CD4-positive, alpha-beta T cell treated with Interleukin-21 for 1 hour (primary cell): ENCODE data around the gene APOA4.
"Not testable (repeated sequence)": the region's sequence is repeated elsewhere in the genome, so short reads cannot be mapped to it uniquely, and the experiment has no call there.

Experiments
- DNase-seq: peaks from one replicate; pipeline ENCODE4 v3.0.0-alpha.2; 2020

The APOA4 gene

DNA sequence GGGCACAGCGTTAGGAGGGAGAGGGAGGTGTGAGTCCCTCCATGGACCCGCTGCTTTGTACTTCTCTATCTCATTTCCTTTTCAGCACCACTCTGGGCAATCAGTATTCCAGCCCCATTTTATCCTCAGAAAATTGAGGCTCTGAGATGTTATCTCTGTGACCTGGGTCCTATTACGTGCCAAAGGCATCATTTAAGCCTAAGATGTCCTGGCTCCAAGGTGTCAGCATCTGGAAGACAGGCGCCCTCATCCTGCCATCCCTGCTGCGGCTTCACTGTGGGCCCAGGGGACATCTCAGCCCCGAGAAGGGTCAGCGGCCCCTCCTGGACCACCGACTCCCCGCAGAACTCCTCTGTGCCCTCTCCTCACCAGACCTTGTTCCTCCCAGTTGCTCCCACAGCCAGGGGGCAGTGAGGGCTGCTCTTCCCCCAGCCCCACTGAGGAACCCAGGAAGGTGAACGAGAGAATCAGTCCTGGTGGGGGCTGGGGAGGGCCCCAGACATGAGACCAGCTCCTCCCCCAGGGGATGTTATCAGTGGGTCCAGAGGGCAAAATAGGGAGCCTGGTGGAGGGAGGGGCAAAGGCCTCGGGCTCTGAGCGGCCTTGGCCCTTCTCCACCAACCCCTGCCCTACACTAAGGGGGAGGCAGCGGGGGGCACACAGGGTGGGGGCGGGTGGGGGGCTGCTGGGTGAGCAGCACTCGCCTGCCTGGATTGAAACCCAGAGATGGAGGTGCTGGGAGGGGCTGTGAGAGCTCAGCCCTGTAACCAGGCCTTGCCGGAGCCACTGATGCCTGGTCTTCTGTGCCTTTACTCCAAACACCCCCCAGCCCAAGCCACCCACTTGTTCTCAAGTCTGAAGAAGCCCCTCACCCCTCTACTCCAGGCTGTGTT, 5.8 kb upstream of the APOA4 start:
- no peak for DNase-seq

DNA sequence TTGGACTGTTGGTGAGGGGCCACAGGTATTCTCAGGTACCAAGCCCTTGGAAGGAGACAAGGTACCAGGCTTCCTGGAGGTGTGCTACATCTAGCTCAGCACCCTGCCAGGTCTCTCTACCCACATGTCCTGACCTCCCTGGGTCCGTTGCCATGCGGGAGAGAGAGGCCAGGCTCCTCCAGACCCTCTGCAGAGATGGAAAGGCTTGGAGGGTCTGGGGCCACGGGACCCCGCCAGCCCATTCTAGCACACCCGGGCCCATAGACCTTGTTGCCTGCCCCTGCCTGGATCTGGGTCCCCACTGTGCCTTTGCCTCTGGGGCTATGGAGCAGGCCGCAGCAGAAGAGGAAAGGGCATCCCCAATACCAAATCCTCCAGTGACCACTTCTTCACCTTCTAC, 4.4 kb upstream of the APOA4 start:
- no peak for DNase-seq

DNA sequence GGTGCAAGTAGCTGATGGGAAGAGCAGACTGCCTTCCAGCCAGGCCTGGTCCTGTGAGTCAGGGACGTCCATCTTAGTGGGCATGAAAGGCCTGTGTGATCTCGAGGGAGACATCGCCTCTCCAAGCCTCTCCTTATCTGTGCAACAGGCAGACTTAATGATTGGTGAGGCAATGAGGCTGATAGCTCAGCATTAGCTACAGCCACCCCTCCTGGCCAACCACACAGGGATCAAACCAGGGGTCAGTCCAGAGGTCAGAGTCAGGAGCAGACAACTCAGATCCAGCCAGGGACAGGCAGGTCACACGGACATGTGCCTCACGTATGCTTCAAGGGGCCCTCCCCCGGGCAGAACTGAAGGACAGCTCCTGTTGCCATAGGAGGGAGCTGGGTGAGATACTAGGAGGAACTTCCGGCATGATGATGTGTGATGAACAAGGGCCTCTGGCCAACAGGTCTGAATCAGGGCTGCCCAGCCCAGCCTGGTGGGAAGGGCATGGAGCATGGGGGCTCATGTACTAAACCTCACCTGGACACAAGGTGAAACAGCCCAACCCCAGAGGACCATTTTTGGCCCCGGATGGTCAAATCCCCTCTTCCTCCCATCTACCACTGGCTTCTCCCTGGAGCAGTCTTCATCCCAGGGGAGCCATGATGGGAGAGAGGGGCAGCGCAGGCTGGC, 3.8 kb upstream of the APOA4 start:
- no peak for DNase-seq

DNA sequence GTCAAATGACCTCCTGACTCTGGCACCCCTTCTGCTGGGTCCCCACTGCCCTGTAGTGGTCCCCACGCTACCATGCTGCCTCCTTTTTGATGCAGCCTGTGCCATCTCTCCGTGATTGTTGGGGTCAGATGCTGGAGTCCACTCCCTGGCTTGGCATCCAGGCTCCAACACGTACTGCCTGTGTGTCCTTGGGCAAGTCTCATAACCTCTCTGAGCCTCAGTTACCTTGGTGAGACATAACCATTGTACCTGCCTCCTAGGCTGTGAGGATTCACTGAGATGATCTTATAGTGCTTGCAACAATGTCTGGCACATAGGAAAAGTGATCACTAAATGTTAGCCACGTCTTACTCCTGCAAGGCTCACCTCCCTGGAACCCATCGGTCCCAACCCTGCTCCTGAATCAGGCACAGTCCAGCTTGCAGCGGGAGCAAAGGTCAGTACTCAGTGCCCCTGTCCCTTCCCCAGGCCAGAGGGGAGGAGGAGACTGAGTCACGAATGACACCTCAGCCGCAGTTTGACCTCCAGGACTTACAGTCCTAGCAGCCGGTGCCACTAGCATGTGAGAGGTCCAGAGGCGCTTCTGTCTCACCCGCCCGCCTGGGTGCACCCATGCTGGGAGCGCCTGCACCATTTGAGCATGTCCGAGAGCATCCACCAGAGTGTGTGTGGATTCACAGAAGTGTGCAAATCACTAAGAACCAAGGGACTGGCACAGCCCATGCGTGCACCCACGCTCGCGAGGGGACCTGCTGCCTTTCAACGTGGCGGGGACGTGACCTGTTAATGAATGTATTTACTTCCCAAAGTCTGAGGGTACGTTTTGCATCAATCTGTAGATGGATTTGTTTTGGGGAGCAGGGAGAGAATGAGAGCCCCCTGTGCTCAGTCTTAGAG, 3.0 kb upstream of the APOA4 start:
- DNase-seq, result no peak

DNA sequence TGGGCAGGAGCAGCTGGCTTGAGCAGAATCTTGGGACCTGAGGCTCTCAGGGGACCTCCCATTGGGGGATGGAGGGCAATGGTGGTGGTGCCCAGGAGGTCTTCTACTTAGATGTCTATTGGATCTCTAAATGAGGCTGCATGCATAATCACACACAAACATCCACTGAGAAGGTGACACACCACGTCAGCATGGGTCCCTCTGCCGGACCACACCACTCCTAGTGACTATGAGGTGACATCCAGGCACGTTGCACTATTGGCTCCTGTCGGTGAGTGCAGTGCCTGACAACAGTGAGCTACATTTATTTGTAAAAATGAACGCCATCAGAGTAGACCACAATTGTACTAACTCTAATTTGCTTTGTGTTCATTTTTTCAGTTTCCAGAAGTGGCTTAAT, 2.3 kb upstream of the APOA4 start:
- no peak for DNase-seq

DNA sequence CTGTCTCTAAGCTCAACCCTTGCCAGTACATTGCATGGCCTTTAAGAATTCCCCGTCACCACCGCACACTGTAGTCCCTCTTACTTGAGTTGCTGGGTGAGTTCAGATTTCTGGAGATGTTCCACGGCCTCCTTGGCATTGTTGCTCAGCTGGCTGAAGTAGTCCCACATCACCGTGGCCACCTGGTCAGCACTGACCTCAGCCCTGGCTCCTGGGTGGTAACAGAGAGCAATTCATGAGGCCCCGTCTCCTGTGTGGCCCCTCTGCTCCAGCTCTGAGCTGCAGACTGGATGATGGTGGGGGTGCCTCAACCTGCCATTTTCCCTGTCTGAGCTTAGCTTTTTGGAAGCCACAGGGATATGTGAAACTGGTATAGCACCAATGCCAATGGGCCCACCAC, 529 bp downstream of the APOA4 start:
- DNase-seq, result no peak

DNA sequence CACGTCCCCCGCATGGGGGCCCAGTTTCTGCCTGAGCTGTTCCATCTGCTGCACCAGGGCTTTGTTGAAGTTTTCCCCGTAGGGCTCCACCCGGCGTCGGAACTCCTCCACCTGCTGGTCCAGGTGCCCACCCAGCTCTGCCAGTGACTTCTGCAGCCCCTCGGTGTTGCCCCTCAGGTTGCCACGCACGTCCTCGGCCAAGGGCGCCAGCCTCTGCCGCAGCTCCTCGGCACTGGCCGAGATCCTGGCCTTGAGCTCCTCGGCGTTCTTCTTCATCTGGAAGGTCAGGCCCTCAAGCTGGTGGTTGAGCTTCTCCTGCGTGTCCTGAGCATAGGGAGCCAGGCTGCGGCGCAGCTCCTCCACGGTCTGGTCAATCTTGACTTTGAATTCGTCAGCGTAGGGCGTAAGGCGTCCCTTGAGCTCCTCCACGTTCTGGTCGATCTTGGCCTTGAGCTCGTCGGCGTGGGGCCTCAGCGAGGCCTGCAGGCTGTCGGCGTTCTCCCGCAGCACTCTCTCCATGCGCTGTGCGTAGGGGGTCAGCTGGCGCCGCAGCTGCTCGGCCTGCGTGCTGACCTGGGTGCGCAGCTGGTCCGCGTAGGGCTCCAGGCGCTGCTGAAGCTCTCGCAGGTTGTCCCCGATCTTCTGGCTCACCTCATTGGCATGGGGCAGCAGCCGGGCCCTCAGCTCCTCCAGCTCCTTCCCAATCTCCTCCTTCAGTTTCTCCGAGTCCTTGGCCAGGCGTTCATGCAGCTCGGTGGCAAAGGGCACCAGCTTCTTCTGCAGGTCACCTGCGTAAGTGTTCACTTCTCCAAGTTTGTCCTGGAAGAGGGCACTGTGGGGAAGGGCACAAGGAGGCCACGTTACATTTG, 1.8 kb downstream of the APOA4 start:
- DNase-seq, result no peak

DNA sequence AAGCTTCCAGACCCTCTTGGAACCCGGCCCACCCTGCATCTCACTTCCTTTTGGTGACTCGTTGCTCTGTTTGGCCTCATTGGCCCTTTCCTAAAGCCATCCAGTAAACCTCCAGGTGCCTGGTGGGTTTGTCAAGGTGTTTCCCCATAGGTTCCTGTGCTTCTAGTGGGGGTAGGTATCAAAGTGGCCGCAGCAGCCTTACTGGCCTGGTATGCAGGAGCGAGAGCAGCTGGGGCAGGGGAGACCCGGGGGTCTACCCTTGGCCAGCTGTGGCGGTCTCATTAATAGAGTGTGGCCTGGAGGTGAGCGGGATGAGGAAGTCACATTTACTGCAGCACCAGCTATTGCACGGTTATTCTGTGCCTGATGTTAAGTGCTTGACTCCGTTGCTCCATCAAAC, 4.1 kb downstream of the APOA4 start:
- no peak for DNase-seq

DNA sequence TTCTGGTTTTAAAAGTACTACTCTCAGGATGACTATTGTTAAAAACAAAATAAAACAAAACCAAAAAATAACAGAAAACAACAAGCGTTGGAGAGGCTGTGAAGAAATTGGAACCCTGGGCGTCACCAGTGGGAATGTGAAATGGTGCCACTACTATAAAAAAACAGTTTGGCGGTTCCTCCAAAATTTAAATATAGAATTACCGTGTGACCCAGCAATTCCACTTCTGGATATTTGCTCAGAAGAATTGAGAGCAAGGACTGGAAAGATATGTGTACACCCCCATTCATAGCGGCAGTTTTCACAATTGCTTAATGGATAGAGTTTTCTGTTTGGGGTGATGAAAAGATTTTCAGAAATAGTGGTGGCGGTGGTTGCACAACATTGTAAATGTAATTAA, 8.6 kb downstream of the APOA4 start:
- DNase-seq, result no peak

DNA sequence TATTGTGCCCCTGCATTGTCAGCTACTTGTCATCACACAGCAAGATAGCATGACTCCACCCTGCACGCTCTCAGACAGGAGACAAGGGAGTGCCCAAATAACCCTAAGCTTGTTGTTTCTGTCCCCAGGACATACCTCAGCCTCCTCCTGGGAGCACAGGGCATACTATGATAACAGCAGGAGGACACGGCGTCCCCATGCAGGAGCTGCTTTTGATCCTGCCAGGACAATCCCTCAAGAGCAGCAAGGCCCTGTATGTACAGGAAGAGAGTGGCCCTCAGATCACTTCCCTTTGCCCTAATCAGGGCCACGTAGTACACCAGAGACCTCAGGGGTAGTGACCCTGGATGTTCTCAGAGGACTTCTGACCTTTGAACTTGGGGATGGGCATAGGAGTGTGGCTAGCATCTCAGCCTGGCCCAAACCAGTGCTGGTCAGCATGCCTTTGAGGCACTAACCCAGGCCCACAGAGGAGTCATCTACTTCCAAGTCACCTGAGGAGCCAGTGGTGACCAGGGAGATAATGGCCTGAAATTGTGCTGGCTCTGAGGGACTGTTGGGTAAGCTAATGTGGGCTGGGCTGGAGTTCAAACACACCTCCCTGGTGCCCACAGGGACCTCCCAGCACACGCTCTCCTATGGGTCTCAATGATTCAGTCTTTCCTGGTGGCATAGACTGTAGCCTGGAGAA, 9.2 kb downstream of the APOA4 start:
- DNase-seq, result no peak

DNA sequence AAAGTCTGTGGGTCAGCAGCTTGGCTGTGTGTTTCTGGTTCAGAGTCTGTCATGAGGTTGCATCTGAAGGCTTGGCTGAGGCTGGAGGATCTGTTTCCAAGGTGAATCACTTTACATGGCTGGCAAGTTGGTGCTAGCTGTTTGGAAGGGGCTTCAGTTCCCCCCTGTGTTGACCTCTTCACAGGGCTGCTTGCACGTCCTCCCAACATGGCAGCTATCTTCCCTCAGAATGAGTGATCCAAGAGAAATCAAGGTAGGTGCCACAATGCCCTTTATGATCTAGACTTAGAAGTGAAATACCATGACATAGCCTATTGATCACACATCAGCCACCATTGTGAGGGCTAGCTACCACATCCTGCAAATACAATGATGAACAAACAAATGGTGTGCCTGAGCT, 9.9 kb downstream of the APOA4 start:
- no peak for DNase-seq

DNA sequence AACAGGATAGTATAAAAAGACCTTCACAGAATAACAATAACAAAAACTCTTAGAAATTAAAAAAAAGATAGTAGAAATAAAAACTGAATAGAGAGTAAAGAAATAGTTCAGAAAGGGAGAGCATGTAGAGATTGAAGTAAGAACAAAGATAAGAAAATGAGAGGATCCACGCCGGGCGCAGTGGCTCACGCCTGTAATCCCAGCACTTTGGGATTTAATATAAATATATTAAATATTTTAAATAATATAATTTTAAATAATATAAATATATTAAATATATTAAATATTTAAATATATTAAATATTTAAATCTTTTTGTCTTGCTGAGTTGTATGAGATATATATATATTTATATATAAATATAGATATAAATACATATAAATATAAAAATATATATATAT, 11.0 kb downstream of the APOA4 start:
- no peak for DNase-seq

DNA sequence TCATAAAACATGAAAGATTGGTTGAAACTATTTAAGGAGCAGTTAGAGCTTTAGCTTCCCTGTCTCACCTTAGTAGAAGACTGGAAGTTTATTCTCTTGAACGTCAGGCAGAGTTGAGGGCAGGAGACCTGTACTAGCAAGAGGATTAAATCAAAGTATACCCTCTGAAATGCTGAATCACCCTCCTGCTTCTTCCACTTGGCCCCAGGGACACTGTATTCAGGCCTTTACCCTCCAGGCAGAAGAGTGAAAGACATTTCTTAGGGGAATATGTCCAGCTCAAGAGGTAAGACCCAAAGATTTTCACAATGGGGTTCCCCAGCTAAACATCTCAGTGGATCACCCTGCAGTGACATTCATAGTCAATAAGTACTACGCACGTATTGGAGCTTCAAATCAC, 11.9 kb downstream of the APOA4 start:
- no peak for DNase-seq

DNA sequence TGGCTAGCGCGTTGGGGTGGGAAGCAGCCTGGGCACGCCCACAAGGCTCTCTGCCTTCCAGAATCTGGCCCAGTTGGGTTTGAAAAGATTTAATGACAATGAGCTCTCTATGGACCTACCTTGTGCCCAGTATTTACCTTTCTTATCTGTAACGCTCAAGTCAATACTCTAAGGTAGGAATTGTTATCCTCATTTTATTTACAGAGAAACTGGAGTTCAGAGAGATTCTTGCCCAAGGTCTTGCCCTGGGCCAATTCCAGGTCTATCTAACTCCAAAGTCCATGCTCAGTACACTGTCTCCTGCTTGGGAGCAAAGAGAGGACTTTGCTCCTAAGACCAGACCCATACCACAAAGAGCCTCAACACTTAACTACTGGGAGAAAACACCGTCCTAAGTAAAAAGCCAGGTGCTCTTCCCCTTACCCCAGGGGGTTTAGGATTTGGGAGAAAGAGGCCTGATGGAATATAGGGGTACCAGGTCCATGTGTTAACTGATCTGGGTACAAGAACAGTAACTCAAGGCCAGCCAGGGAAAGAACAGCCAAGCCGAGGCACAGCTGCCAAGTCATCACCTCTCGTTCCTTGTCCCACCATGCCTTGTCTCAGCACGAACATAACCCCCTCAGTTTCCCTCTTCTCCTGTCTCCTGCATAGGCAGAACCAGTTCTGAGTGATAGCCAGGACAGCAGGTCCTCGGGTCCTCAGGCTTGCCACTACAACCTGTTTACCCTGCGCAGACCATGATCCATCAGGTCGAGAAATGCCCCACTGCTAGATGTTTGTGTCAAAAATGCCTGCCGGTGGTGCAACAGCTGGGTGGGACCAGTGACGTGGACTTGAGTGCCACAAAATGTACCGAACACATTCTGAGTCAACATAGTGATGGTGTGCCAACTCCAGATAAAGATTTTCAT, 14.6 kb downstream of the APOA4 start:
- no peak for DNase-seq

DNA sequence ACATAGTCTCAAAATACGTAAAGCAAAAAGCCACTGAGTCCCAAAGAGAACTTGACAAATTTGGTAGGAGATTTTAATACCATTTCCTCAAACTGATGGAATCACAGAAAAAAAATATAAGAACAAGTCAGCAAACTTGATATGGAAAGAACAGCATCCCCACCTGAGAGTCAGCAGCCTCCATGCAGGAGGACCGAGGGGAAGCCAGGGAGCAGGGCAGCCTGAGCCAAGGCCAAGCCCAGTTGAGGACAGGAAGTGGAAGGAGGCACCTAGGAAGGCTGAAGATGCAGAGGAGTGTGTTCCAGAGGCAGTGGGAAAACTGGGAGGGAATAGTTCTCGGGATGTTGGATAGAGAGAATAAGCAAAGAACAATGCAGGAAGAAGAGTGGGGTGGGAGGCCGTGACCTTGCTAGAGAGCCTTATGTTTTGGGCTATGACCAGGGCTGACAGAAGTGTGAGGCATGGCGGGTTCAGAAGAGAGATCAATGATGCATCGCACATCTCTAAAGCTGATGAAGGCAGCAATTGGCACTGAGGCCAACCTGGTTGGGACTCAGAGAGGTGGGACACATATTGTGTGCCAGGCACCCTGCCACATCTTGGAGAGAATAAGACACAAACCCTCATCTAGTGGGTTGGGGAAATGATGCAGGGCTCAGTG, 15.4 kb downstream of the APOA4 start:
- DNase-seq, result no peak

DNA sequence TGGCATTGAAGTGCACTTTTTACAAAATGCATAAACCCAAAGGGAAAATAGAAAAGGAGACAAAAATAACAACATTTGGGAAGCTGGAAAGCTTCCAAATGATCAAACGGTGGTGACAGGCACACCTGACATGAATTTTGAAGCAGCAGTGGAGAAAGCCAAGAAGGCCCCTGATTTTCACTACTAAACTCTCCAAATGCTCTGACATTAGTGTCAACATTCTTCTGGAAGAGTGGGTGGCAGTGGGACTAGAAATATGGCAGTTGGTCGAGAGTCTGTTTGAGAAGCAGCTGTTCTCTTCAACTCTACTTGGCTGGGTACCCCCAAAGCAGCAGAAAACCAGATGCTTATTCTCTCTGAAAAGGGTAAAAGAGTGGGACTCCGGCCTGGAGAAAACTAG, 19.1 kb downstream of the APOA4 start:
- DNase-seq, result no peak

DNA sequence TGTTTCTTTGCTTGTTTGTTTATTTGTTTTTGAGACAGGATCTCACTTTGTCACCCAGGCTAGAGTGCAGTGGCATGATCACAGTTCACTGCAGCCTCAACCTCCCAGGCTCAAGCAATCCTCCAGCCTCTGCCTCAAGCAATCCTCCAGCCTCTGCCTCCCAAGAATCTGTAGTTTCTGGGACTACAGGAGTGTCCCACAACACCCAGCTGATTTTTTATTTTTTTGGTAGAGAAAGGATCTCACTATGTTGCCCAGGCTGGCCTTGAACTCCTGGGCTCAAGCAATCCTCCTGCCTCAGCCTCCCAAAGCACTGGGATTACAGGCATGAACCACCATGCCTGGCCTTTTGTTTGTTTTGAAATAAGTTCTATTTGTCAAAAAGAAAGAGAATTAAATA, 21.4 kb downstream of the APOA4 start:
- not testable (repeated sequence) for DNase-seq

DNA sequence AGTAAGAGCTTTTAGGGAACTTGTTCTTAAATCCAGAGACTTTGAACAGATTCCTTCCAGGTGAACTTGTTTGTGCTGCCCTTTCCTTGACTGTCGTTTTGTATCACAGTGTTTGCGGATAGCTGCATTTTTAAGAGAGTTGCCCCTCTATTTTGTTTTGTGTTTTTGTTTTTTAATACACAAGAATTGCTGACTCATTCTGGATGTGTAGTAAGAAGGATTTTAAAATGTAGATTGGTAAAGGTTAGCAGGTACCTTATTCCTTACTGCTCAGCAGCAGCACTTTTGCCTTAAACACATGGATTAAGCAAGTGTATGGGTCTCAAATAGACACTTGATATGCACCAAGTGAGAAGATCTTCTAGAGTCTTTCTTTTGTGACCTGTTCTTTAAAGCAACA, 22.5 kb downstream of the APOA4 start:
- DNase-seq, result no peak

DNA sequence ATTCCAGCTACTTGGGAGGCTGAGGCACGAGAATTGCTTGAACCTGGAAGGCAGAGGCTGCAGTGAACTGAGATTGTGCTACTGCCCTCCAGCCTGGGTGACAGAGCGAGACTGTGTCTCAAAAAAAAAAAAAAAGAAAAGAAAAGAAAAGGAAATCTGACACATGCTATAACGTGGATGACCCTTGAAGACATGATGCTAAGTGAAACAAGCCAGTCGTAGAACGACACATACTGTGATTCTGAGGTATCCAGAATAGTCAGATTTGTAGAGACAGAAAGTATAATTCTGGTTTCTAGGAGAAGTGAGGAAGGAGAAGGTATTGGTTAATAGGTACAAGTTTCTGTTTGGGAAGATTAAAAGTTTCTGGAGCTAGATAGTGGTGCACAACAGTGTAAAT, 24.7 kb downstream of the APOA4 start:
- DNase-seq, result no peak

DNA sequence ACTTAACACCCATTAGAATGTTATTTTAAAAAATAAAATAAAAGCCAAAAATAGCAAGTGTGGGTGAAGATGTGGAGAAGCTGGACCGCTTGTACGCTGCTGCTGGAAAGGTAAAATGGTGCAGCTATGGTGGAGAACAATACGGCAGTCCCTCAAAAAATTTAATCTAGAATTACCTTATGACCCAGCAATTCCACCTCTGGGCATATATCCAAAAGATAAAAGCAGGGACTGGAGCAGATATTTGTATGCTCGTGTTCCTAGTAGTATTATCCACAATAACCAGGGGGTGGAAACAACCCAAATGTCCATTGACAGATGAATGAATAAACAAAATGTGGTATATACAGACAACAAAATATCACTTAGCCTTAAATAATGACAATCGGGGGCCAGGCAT, 25.3 kb downstream of the APOA4 start:
- DNase-seq, result no peak
